Activated CD4-positive, alpha-beta T cell treated with anti-CD3 and anti-CD28 coated beads, Interleukin-2, amount 50 U/mL, for 16 hours (primary cell): ENCODE measurements around the gene CABP2.

ENCODE experiments used
- DNase-seq: peaks from one replicate; pipeline ENCODE4 v3.0.0-alpha.2; 2020

CABP2 gene

GRCh38 chr11:67507242-67507863 lies 15.9 kb downstream of the CABP2 start:
- no peak for DNase-seq

DNA sequence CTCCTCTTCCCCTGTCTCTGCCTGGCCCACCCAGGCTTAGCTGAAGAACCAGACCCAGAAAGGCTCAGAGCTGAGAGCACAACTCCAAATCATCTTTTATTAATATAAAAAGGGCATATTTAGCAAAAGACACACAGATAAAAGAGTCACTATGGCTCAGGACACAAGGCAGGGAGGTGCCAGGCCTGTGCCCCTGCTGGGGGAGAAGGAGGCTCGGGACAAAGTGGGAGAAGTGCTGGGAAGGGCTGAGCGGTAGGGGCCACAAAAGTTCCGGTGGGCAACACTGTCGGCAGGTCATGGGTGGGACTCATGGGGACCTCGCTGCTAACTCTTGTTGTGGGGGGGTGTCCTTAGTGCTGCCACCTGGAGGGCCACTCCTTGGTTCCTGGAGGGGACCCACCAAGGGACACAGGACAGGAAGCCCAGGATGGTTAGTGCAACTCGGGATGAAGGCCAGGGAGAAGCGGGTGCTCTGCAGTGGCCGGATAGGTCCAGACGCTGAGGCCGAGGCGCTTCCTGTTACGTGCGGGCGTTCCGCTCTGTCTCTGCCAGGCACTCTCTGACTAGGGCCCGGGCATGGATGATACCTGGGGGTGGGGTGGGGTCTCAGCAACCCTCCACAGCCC lies 16.7 kb downstream of the CABP2 start:
- DNase-seq, result no peak

DNA sequence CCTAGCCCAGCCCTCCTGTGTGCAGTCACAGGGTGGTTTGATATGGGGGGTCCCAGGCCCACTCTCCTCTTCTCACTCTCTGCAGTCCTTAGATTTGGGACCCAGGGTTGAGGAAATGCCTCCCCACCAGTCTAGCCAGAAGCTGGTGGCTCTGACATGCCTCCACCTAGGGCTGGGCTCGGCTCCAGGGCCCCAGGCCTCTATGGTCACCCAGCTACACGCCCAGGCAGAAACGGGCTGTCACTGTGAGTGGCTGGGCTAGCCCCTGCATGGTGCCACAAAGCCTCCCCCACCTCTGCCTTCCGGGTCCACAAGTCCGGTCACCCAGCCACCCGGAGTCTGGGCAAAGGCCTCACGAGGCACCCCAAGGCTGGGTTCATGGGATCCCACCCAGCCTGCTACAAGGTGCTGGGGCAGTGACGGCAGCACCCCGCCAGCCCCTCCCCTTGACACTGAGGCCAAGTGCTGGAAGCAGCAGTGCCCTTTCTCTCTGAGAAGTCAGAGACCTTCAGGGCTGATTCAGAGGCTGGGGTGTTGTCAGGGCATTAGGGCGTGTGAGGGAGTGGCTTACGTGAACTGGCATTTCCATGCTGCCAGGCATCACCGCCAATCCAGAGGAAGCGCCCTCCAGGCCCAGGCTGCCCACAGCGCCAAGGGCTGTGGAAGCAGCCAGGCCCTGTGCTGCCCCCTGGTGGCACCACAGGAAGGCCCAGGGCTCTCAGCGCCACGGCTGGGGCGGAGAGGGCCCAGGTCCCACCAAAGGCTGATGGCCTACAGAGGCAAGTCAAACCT lies 17.4 kb downstream of the CABP2 start:
- DNase-seq, result peak; percentile 95

GRCh38 chr11:67504950-67505581 lies 18.2 kb downstream of the CABP2 start, which contains the start of gene PITPNM1:
PITPNM1 (minus strand) TSS chr11:67505363; CDS start chr11:67504180, 1,183 bp downstream.
- DNase-seq, result peak; percentile 81

- DNase-seq, result no peak
Measured at GRCh38 chr11:67504005-67504949, 19.0 kb downstream of the CABP2 start.

GRCh38 chr11:67503119-67504004 lies 19.9 kb downstream of the CABP2 start:
- no peak for DNase-seq

DNA sequence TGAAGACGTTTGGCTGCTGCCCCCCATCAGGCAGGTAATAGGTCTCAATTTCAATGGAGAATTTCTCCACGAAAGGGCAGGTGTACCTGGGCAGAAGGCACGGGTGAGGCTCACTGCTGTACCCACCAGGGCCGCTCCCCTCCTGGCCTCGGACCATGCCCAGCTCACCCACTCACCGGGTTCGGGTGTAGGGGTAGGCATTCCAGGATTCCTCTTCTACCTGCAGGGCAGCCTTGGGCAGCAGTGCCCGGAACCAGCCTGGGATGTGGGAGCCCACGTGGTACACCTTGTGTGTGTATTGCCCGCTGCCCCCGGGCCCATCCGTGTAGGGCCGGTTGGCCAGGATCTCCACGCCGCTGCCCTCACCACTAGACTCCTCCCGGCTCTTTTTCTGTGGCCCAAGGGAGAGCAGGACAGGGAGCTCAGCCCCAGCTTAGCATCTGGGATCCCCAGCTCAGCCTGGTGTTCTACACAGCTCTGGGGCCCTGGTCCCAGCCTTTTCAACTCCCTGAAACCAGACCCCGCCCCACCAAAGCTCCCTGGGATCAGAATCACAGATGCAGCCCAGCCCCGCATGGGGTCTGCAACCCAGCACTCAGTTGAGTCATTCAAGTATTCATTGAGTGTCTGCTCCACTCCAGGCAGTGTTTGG lies 20.8 kb downstream of the CABP2 start:
- DNase-seq, result no peak

DNA sequence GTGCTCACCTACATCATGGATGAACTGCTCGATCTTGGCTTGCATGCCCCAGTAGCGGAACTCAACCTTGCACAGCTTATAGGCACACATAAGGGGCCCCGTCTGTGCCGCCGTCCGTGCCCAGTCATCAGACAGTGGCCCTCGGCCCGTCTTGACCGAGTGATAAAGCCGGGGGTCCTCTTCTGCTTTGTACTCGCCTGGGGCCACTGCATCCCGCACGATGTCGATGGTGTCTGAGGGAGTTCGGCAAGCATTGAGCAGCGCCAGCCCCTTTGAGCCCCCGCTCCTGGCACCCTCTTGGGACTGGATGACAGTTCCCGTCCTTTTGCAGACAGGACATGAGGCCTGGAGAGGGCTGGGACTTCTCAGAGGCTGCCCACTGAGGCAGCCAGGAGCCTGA lies 21.4 kb downstream of the CABP2 start:
- no peak for DNase-seq

GRCh38 chr11:67500831-67501715 lies 22.2 kb downstream of the CABP2 start:
- DNase-seq, result no peak

DNA sequence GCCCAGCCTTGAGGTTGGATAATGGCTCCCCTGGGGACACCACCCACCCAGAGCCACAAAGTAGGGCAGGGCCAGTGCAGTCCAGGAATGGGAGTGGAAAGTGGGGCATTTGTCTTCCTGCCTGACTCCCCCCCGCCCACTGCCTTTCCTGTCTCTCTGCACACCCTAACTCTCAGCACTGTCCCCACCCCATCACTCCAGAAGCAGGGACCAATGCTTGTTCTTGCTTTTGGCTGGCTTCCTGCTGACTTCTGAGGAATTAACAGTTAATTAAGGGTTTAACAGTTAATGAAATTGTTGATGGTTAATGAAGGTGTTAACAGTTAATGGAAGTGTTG lies 22.8 kb downstream of the CABP2 start:
- no peak for DNase-seq

- no peak for DNase-seq
Measured at GRCh38 chr11:67499808-67500483, 23.3 kb downstream of the CABP2 start.

- DNase-seq, result no peak
Measured at GRCh38 chr11:67498544-67498972, 24.7 kb downstream of the CABP2 start.

DNA sequence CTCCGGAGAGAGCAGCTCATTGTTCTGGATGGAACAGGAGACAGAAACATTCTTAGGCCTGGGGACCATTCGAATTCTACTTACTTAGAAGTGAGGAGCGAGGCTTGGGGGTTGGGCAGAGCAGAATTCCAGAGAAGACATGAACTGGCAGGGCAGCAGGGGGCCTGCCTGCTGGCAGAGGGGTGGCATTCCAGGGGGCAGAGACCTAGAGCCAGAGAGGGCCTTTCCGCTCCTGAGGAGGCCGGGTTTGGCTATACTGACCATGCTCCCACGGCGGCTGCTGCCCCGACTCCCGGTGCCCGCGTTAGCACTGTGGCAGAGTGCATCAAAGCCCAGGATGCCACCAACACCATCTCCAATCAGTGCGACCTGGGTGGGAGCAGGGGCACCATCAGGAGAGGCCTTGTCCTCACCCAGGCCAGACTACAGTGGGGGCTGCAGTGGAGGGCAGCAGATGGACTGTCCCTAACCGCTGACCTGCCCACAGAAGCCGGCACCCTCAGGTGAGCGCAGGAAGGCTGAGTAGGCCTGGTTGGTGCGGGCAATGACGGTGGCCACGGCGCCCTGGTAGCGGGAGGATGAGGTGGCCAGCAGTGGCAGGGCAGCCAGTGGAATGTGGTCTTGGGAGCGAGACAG lies 25.5 kb downstream of the CABP2 start:
- DNase-seq, result no peak

DNA sequence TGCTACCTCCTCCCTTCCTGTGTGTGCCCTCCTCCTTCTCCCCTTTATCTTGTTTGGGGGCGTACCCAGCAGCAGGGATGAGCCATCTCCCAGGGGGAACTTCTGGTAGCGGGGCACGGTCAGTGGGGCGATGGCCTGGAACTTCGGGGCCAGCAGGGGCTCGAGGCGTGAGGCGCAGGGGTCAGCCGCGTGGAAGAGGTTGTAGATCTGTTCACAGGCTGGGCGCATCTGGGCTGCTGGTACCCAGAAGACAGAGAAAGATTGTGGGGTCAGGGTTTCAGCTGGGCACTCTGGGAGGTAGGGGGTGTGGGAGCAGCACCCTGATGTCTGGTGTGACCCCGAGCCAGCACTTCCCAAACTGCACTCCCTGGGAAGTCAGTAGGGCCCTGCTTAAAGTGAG lies 27.1 kb downstream of the CABP2 start:
- DNase-seq, result no peak

DNA sequence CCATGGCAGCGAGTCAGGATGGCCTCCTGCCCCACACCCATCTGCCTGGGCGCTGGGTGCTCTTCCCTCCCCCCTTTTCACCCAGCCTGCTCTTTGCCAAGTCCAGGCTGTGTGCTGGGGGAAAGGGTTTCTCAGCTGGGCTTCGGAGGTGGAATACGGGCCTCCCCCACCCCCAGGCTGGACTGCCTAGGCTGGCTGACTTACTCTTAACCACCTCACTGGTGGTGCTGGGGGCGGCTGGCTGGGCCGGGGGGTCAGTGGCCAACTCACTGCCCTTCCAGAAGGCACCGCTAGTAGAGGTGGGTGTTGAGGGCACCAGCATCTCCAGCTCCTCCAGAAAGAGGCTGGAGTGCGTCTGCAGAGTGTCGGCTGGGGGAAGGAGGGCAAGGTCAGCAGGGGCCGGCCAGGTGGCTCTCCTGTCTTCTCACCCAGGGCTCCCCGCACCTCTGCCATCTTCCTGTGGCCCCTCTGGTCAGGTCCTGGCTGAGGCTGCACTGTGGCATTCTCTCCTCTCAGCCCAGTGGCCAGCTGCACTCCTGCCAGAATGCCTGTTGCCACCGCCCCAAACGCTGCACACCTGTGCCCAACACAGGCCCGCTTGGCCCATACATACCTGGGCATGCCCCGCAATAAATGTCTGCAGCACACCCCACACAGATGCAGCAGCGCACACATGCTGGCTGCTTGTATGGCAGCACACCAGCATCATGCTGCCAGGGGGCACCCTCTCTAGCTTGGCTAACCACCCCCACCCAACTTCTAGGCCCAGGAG lies 27.8 kb downstream of the CABP2 start:
- DNase-seq, result no peak

GRCh38 chr11:67494371-67495233 lies 28.6 kb downstream of the CABP2 start:
- no peak for DNase-seq
